K562 (cell line): ENCODE results near the gene CNP. TPM values are rescaled to one million over a fixed set of nuclear protein-coding genes. Genes with fewer than 3 reads are reported as not detected.

Experiments used
- ARID1B ChIP-seq: fragments of 450-650 bp; IDR thresholded peaks from 2 replicates; pipeline ENCODE4 v1.6.1; 2016; ENCODE audit warnings: antibody characterized with exemption, mild to moderate bottlenecking, inconsistent platforms
- BRCA1 ChIP-seq, 2 experiments: fragments of 450-650 bp in 1 of 2; sonication (generic) in 1 of 2; formaldehyde crosslinking in 1 of 2; IDR thresholded peaks; 2 replicates each; pipeline versions ENCODE4 v1.5.0 to v1.6.1; 2017 to 2020; ENCODE audit warnings: mild to moderate bottlenecking in 1 of 2, missing genetic modification reagents in 1 of 2
- CXXC5 ChIP-seq: fragments of 250-450 bp; sonication (Bioruptor Pico); IDR thresholded peaks from 2 replicates; pipeline ENCODE4 v1.8.0; 2022; ENCODE audit warnings: inconsistent platforms, mild to moderate bottlenecking, moderate library complexity
- HDGF ChIP-seq: fragments of 450-650 bp; IDR thresholded peaks from 2 replicates; pipeline ENCODE4 v1.6.1; 2016
- HOXB6 ChIP-seq: fragments of 250-450 bp; sonication (Bioruptor Pico); IDR thresholded peaks from 2 replicates; pipeline ENCODE4 v1.5.1; 2022; ENCODE audit warnings: mild to moderate bottlenecking, borderline replicate concordance
- KLF13 ChIP-seq: fragments of 450-650 bp; IDR thresholded peaks from 2 replicates; pipeline ENCODE4 v1.6.1; 2016; ENCODE audit warnings: missing genetic modification characterization, low read depth, mild to moderate bottlenecking, missing compliant biosample characterization, moderate library complexity, borderline replicate concordance
- L3MBTL2 ChIP-seq: fragments of 450-650 bp; IDR thresholded peaks from 2 replicates; pipeline ENCODE4 v1.6.1; 2016; ENCODE audit warnings: mild to moderate bottlenecking, moderate library complexity
- MCM7 ChIP-seq, 2 experiments: fragments of 450-650 bp; IDR thresholded peaks; 2 replicates each; pipeline ENCODE4 v1.6.1; 2016 to 2018
- NONO ChIP-seq, 2 experiments: fragments of 200-400 bp in 1 of 2; fragments of 450-650 bp in 1 of 2; formaldehyde crosslinking in 1 of 2; IDR thresholded peaks; 2 replicates each; pipeline ENCODE4 v1.6.1; 2017; ENCODE audit warnings: low read depth in 2 of 2, mild to moderate bottlenecking in 2 of 2, moderate library complexity in 2 of 2, low read length in 1 of 2
- POLR3G ChIP-seq: IDR thresholded peaks from 2 replicates; pipeline ENCODE4 v1.6.1; 2011; ENCODE audit not compliant: insufficient read length, insufficient replicate concordance; ENCODE audit errors: extremely low read depth
- SIN3A ChIP-seq, 2 experiments: fragments of 150-350 bp in 1 of 2; IDR thresholded peaks; 2 replicates each; pipeline ENCODE4 v1.6.1; 2011 to 2016; ENCODE audit warnings: borderline replicate concordance in 2 of 2, low read depth in 2 of 2, low read length in 2 of 2, mild to moderate bottlenecking in 2 of 2, moderate library complexity in 2 of 2; ENCODE audit not compliant: control insufficient read depth in 1 of 2
- ZNF12 ChIP-seq: sonication (generic); formaldehyde crosslinking; IDR thresholded peaks from 2 replicates; pipeline ENCODE4 v1.4.0; 2020; ENCODE audit warnings: mild to moderate bottlenecking, missing genetic modification reagents
- ZNF444 ChIP-seq: fragments of 250-450 bp; sonication (Bioruptor Pico); IDR thresholded peaks from 2 replicates; pipeline ENCODE4 v1.4.0; 2020; ENCODE audit warnings: mild to moderate bottlenecking, moderate library complexity
- ZNF57 ChIP-seq: fragments of 450-650 bp; formaldehyde crosslinking; IDR thresholded peaks from 2 replicates; pipeline ENCODE4 v1.4.0; 2020; ENCODE audit warnings: mild to moderate bottlenecking, moderate library complexity
- ZNF695 ChIP-seq: fragments of 450-650 bp; formaldehyde crosslinking; IDR thresholded peaks from 2 replicates; pipeline ENCODE4 v1.4.0; 2020; ENCODE audit warnings: mild to moderate bottlenecking, moderate library complexity
- polyA plus RNA-seq, 8 experiments: library from polyadenylated mRNA; depleted of rRNA in 4 of 8; stranded (reverse) in 5 of 8; unstranded in 3 of 8; fragments of >200 nt; fragmentation: Nextera tagmentation in 2 of 8; fragmentation: Illumina TruSeq in 1 of 8; extraction: Ambion mirVana in 2 of 8; extraction: Trizol in 1 of 8; gene quantifications; 2 replicates each; pipeline versions ENCODE4 v1.2.1 to v1.2.3, GENCODE V29; 2011 to 2014; ENCODE audit warnings: inconsistent platforms in 1 of 8, missing spikeins in 1 of 8
- total RNA-seq, 7 experiments: library from RNA; depleted of rRNA in 6 of 7; stranded (reverse); fragments of >200 nt in 6 of 7; fragmentation: Illumina TruSeq in 2 of 7; extraction: Trizol in 2 of 7; gene quantifications; 2 replicates each; pipeline versions ENCODE4 v1.2.1 to v1.2.3, GENCODE V29; 2011 to 2021; ENCODE audit warnings: low replicate concordance in 1 of 7
- TF ChIP-seq, protein P1 (sequence below), 2 experiments: fragments of 450-650 bp; IDR thresholded peaks; 2 replicates each; pipeline ENCODE4 v1.6.1; 2016; ENCODE audit warnings: mild to moderate bottlenecking in 2 of 2, borderline replicate concordance in 1 of 2, low read depth in 1 of 2, moderate library complexity in 1 of 2
- TF ChIP-seq, protein P2 (sequence below), 3 experiments: IDR thresholded peaks in 2 of 3; conservative IDR thresholded peaks in 1 of 3; 2 replicates each; pipeline ENCODE4 v1.5.1; 2011 to 2012; ENCODE audit warnings: low read length in 3 of 3, mild to moderate bottlenecking in 3 of 3, control low read depth in 2 of 3, improper control_type of control experiment in 1 of 3, inconsistent platforms in 1 of 3, low read depth in 1 of 3, mixed read lengths in 1 of 3, moderate library complexity in 1 of 3; ENCODE audit not compliant: insufficient read depth in 2 of 3

CNP gene
- total and polyA plus RNA-seq, 9 of the 15 experiments (the other 6 are each of a cell fraction or from before 2014, with no cell fraction given): 1.7 to 52.0 (median 29.1) TPM

DNA sequence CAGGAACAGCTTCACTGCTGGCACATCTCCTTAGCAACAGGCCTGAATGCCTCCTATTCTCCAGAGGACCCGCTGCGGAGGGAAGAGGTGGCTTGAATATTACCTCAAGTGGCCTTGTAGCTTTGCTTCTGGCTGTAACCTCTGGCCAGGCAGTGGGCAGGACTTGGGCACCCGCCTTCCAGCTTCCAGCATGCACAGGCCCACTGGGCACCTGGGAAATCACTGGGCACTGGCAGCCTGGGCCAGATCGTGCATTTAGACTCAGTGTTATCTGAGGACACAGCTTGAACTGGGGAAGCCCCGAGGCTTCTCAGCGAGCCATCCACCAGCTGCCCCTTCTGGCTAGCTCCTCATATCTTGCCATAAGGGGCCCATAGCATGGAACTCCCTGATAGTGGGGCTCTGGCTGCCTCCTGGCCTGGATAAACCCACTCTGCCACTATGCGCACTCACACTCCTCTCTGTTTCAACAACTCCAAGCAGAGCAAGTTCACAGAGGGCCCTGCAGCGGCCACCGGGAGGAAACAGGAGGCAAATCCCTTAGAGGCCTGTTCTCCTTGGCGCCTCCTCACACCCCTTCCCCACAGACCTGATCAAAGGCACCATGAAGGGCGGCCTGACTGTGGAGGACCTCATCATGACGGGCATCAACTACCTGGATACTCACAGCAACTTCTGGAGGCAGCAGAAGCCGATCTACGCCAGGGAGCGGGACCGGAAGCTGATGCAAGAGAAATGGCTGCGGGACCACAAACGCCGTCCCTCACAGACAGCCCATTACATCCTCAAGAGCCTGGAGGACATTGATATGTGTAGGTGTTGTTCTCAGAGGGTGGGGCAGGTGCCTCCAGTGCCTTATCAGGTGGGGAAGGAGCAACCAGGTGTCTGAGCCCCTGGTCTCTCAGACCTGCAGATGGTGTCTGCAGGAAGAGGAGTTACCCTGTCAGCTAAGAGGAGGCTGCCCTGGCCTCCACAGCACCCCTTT lies 28.3 kb upstream of the CNP start (continued):
- TF ChIP-seq, protein P1, sequence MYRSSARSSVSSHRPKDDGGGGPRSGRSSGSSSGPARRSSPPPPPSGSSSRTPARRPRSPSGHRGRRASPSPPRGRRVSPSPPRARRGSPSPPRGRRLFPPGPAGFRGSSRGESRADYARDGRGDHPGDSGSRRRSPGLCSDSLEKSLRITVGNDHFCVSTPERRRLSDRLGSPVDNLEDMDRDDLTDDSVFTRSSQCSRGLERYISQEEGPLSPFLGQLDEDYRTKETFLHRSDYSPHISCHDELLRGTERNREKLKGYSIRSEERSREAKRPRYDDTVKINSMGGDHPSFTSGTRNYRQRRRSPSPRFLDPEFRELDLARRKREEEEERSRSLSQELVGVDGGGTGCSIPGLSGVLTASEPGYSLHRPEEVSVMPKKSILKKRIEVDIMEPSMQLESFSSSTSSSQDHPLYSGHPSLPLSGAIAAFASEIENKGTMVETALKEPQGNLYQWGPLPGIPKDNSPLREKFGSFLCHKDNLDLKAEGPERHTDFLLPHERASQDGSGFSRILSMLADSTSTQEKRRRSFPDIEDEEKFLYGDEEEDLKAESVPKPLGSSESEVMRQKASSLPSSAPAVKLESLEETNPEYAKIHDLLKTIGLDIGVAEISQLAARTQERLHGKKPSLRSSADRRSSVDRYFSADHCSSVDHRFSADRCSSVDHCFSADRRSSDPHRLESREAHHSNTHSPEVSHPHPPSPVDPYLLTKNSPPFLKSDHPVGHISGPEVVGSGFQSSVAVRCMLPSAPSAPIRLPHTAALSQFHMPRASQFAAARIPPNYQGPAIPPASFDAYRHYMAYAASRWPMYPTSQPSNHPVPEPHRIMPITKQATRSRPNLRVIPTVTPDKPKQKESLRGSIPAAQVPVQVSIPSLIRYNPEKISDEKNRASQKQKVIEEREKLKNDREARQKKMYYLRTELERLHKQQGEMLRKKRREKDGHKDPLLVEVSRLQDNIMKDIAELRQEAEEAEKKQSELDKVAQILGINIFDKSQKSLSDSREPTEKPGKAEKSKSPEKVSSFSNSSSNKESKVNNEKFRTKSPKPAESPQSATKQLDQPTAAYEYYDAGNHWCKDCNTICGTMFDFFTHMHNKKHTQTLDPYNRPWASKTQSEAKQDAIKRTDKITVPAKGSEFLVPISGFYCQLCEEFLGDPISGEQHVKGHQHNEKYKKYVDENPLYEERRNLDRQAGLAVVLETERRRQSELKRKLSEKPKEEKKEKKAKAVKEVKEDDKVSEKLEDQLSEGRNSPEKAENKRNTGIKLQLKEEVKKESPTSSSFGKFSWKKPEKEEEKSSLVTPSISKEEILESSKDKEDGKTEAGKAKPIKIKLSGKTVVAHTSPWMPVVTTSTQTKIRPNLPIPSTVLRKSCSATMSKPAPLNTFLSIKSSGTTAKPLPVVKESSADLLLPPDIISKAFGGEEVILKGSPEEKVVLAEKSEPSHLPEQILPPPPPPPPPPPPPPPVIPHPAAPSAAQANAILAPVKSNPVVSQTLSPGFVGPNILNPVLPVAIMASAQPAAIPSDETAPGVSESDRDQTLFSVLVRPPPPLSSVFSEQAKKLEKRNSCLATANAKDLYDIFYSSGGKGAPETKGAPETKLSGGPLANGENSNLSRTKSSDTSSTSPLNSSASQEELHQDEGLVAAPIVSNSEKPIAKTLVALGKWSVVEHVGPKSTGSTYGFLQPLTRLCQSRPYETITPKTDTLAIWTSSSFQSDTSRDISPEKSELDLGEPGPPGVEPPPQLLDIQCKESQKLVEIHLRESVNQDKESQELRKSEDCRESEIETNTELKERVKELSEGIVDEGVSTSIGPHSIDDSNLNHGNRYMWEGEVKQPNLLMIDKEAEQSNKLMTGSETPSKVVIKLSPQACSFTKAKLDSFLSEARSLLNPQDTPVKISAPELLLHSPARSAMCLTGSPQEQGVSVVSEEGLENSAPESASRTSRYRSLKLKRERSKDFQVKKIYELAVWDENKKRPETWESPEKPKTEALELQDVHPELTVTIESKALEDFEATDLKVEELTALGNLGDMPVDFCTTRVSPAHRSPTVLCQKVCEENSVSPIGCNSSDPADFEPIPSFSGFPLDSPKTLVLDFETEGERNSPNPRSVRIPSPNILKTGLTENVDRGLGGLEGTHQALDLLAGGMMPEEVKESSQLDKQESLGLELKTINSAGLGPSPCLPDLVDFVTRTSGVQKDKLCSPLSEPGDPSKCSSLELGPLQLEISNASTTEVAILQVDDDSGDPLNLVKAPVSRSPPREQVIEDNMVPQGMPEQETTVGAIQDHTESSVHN (IDR thresholded peaks at IDR 0.05; ENCODE audit: borderline replicate concordance in 1 of 2, low read depth in 1 of 2): no peak
- TF ChIP-seq MCM7 (IDR thresholded peaks at IDR 0.05): no peak
- TF ChIP-seq BRCA1 (IDR thresholded peaks at IDR 0.05): no peak
- TF ChIP-seq BRCA1 (CRISPR knock-in tag; IDR thresholded peaks at IDR 0.05): no peak
- TF ChIP-seq ZNF444: no peak
- no peak for TF ChIP-seq HOXB6
- no peak for TF ChIP-seq SIN3A (IDR thresholded peaks at IDR 0.05; ENCODE audit: borderline replicate concordance in 2 of 2, control insufficient read depth in 1 of 2, low read depth in 2 of 2, low read length in 2 of 2)
- peak; percentile 46 for TF ChIP-seq CXXC5 (CRISPR knock-in tag)
- TF ChIP-seq ZNF695: no peak
- TF ChIP-seq POLR3G: no peak
- TF ChIP-seq, protein P2, sequence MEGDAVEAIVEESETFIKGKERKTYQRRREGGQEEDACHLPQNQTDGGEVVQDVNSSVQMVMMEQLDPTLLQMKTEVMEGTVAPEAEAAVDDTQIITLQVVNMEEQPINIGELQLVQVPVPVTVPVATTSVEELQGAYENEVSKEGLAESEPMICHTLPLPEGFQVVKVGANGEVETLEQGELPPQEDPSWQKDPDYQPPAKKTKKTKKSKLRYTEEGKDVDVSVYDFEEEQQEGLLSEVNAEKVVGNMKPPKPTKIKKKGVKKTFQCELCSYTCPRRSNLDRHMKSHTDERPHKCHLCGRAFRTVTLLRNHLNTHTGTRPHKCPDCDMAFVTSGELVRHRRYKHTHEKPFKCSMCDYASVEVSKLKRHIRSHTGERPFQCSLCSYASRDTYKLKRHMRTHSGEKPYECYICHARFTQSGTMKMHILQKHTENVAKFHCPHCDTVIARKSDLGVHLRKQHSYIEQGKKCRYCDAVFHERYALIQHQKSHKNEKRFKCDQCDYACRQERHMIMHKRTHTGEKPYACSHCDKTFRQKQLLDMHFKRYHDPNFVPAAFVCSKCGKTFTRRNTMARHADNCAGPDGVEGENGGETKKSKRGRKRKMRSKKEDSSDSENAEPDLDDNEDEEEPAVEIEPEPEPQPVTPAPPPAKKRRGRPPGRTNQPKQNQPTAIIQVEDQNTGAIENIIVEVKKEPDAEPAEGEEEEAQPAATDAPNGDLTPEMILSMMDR (IDR thresholded peaks at IDR 0.05 in 2 of 3, conservative IDR thresholded peaks at IDR 0.05 in 1 of 3; ENCODE audit: insufficient read depth in 2 of 3, low read depth in 1 of 3, low read length in 3 of 3): no peak
- TF ChIP-seq HDGF: no peak
- no peak for TF ChIP-seq ZNF57 (CRISPR knock-in tag)
- TF ChIP-seq KLF13 (tag): no peak
- no peak for TF ChIP-seq ZNF12
- TF ChIP-seq ARID1B: peak; percentile 74
- TF ChIP-seq NONO (IDR thresholded peaks at IDR 0.05; ENCODE audit: low read depth in 2 of 2, low read length in 1 of 2): no peak
- peak; percentile 23; the same call in 1 of the 2 replicates for TF ChIP-seq L3MBTL2
